ENCODE data around the gene PIF1.

Gene PIF1

GRCh38 chr15:64806509-64806908 is 18.9 kb downstream of the PIF1 start:
- TF ChIP-seq RAD21 (IDR thresholded peaks at IDR 0.05; ENCODE audit: low read depth) (no peak), REST (IDR thresholded peaks at IDR 0.05; ENCODE audit: low read depth) (no peak), TCF12 (IDR thresholded peaks at IDR 0.05; ENCODE audit: low read depth) (no peak), CREB1 (IDR thresholded peaks at IDR 0.05; ENCODE audit: low read depth) (no peak), EP300 (IDR thresholded peaks at IDR 0.05; ENCODE audit: borderline replicate concordance) (no peak), MAX (IDR thresholded peaks at IDR 0.05) (no peak), CEBPB (IDR thresholded peaks at IDR 0.05) (no peak)

- TF ChIP-seq MAX (IDR thresholded peaks at IDR 0.05) (no peak), TEAD4 (IDR thresholded peaks at IDR 0.05) (no peak), YY1 (IDR thresholded peaks at IDR 0.05; ENCODE audit: low read depth) (no peak), NFIC (IDR thresholded peaks at IDR 0.05) (no peak), ZBTB7A (IDR thresholded peaks at IDR 0.05; ENCODE audit: low read depth) (no peak), TCF12 (IDR thresholded peaks at IDR 0.05; ENCODE audit: low read depth) (no peak), EP300 (IDR thresholded peaks at IDR 0.05; ENCODE audit: borderline replicate concordance) (no peak), USF1 (IDR thresholded peaks at IDR 0.05) (no peak), CEBPB (IDR thresholded peaks at IDR 0.05) (no peak), TAF1 (IDR thresholded peaks at IDR 0.05; ENCODE audit: low read depth) (no peak), RAD21 (IDR thresholded peaks at IDR 0.05; ENCODE audit: low read depth) (no peak), CREB1 (IDR thresholded peaks at IDR 0.05; ENCODE audit: low read depth) (no peak), REST (IDR thresholded peaks at IDR 0.05; ENCODE audit: low read depth) (no peak), FOXM1 (IDR thresholded peaks at IDR 0.05; ENCODE audit: borderline replicate concordance, low read depth) (no peak), EGR1 (IDR thresholded peaks at IDR 0.05) (no peak)
Measured at GRCh38 chr15:64804619-64805018, 20.8 kb downstream of the PIF1 start.

- TF ChIP-seq NFIC (IDR thresholded peaks at IDR 0.05) (no peak), RAD21 (IDR thresholded peaks at IDR 0.05; ENCODE audit: low read depth) (no peak), MAX (IDR thresholded peaks at IDR 0.05) (no peak), FOXM1 (IDR thresholded peaks at IDR 0.05; ENCODE audit: borderline replicate concordance, low read depth) (no peak), TCF12 (IDR thresholded peaks at IDR 0.05; ENCODE audit: low read depth) (no peak), CEBPB (IDR thresholded peaks at IDR 0.05) (no peak), YY1 (IDR thresholded peaks at IDR 0.05; ENCODE audit: low read depth) (no peak), REST (IDR thresholded peaks at IDR 0.05; ENCODE audit: low read depth) (no peak), TEAD4 (IDR thresholded peaks at IDR 0.05) (no peak), CREB1 (IDR thresholded peaks at IDR 0.05; ENCODE audit: low read depth) (no peak), USF1 (IDR thresholded peaks at IDR 0.05) (no peak)
Measured at GRCh38 chr15:64803526-64803925, 21.9 kb downstream of the PIF1 start.

GRCh38 chr15:64800476-64800875 is 25.0 kb downstream of the PIF1 start:
- TF ChIP-seq USF1 (IDR thresholded peaks at IDR 0.05): no peak
- no peak for TF ChIP-seq TEAD4 (IDR thresholded peaks at IDR 0.05)
- no peak for TF ChIP-seq ZBTB7A (IDR thresholded peaks at IDR 0.05; ENCODE audit: low read depth)
- no peak for TF ChIP-seq FOXM1 (IDR thresholded peaks at IDR 0.05; ENCODE audit: borderline replicate concordance, low read depth)
- TF ChIP-seq TAF1 (IDR thresholded peaks at IDR 0.05; ENCODE audit: low read depth): no peak
- no peak for TF ChIP-seq RAD21 (IDR thresholded peaks at IDR 0.05; ENCODE audit: low read depth)

All from Ishikawa (cell line).